Fibroblast of lung (primary cell): ENCODE results near the gene NUP93. TPM values are rescaled to one million over a fixed set of nuclear protein-coding genes. Genes with fewer than 3 reads are reported as not detected.

Experiments
- DNase-seq, 2 donors: peaks; one replicate each; pipeline versions ENCODE4 v3.0.0 to v3.0.0-alpha.2; 2010; ENCODE audit warnings: low read depth in 2 of 2
- H2AFZ ChIP-seq: 2 replicates; pipeline ENCODE4 v1.5.1; 2012; ENCODE audit warnings: low read length, control low read depth, inconsistent platforms
- H3K27ac ChIP-seq: 2 replicates; pipeline ENCODE4 v1.5.1; 2011; ENCODE audit warnings: low read length, control low read depth; ENCODE audit not compliant: insufficient read depth
- H3K27me3 ChIP-seq: 2 replicates; pipeline ENCODE4 v1.5.1; 2011; ENCODE audit warnings: mild to moderate bottlenecking, low read length; ENCODE audit not compliant: control insufficient read depth, insufficient read depth
- H3K36me3 ChIP-seq: 2 replicates; pipeline ENCODE4 v1.5.1; 2011; ENCODE audit warnings: low read length; ENCODE audit not compliant: control insufficient read depth, insufficient read depth
- H3K4me1 ChIP-seq: 2 replicates; pipeline ENCODE4 v1.5.1; 2011; ENCODE audit warnings: low read length; ENCODE audit not compliant: control insufficient read depth, insufficient read depth; ENCODE audit errors: extremely low read depth
- H3K4me2 ChIP-seq: 2 replicates; pipeline ENCODE4 v1.5.1; 2011; ENCODE audit warnings: low read length, control low read depth; ENCODE audit not compliant: insufficient read depth; ENCODE audit errors: extremely low read depth
- H3K4me3 ChIP-seq, 4 experiments: fragments of 200-600 bp in 1 of 4; sonication (generic) in 1 of 4; replicated peaks in 1 of 4; 2 replicates each; pipeline ENCODE4 v1.5.1; 2011 to 2016; ENCODE audit warnings: low read length in 4 of 4, low read depth in 3 of 4, mild to moderate bottlenecking in 3 of 4, control low read depth in 2 of 4, inconsistent platforms in 1 of 4, mixed read lengths in 1 of 4; ENCODE audit not compliant: insufficient read depth in 1 of 4; ENCODE audit errors: control extremely low read depth in 1 of 4
- H3K79me2 ChIP-seq: 2 replicates; pipeline ENCODE4 v1.5.1; 2012; ENCODE audit warnings: mild to moderate bottlenecking, low read length, inconsistent platforms; ENCODE audit not compliant: control insufficient read depth, insufficient read depth
- H3K9ac ChIP-seq: 2 replicates; pipeline ENCODE4 v1.5.1; 2011; ENCODE audit warnings: mild to moderate bottlenecking, low read length, control low read depth; ENCODE audit not compliant: insufficient read depth
- H3K9me3 ChIP-seq: 2 replicates; pipeline ENCODE4 v1.5.1; 2012; ENCODE audit warnings: low read depth, low read length; ENCODE audit not compliant: control insufficient read depth, insufficient read depth
- H4K20me1 ChIP-seq: 2 replicates; pipeline ENCODE4 v1.5.1; 2011; ENCODE audit warnings: low read length; ENCODE audit not compliant: control insufficient read depth, insufficient read depth; ENCODE audit errors: extremely low read depth
- EZH2 ChIP-seq: IDR thresholded peaks from 2 replicates; pipeline ENCODE4 v1.5.1; 2012; ENCODE audit warnings: low read length, control low read depth, mild to moderate bottlenecking; ENCODE audit errors: missing control alignments
- polyA plus RNA-seq, 2 donors: library from polyadenylated mRNA; depleted of rRNA in 1 of 2; stranded (reverse) in 1 of 2; unstranded in 1 of 2; fragments of >200 nt; gene quantifications; 2 replicates each; pipeline ENCODE4 v1.2.1, GENCODE V29; 2011 to 2012; ENCODE audit warnings: missing spikeins in 1 of 2
- total RNA-seq: library from RNA; depleted of rRNA; stranded (reverse); fragments of >200 nt; gene quantifications from 2 replicates; pipeline ENCODE4 v1.2.1, GENCODE V29; 2014
- TF ChIP-seq, protein P1 (sequence below), 2 donors: IDR thresholded peaks in 1 of 2; conservative IDR thresholded peaks in 1 of 2; 1 replicate in 1 of 2; 2 replicates in 1 of 2; pipeline ENCODE4 v1.5.1; 2011 to 2012; ENCODE audit warnings: low read length in 2 of 2, control low read depth in 1 of 2, inconsistent platforms in 1 of 2, low read depth in 1 of 2, mild to moderate bottlenecking in 1 of 2

NUP93 gene
- total and polyA plus RNA-seq, 2 donors (not counting 1 experiment from before 2014, with no cell fraction given): 37.6 to 42.9 TPM

DNA sequence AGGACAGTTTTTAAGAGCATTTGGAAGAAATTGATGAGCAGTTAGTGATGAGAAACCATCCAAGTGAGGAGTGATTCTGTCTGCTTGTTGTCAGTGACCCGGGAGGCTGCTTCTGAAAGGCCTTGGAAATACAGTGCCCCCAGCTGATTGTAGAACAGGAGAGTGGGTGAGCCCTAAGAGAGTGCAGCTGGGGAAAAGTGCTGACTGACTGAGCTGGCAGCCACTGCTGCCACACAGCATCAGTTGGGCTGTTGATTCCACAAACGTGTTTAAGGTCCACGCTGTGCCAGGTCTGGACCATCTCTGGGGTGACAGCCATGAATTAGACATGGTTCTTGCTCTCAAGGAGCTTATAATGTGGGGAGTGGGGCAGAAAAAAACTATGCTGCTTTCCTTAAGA lies 18.9 kb downstream of the NUP93 start:
- no peak for DNase-seq
- TF ChIP-seq, protein P1, sequence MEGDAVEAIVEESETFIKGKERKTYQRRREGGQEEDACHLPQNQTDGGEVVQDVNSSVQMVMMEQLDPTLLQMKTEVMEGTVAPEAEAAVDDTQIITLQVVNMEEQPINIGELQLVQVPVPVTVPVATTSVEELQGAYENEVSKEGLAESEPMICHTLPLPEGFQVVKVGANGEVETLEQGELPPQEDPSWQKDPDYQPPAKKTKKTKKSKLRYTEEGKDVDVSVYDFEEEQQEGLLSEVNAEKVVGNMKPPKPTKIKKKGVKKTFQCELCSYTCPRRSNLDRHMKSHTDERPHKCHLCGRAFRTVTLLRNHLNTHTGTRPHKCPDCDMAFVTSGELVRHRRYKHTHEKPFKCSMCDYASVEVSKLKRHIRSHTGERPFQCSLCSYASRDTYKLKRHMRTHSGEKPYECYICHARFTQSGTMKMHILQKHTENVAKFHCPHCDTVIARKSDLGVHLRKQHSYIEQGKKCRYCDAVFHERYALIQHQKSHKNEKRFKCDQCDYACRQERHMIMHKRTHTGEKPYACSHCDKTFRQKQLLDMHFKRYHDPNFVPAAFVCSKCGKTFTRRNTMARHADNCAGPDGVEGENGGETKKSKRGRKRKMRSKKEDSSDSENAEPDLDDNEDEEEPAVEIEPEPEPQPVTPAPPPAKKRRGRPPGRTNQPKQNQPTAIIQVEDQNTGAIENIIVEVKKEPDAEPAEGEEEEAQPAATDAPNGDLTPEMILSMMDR (conservative IDR thresholded peaks at IDR 0.05 in 1 of 2, IDR thresholded peaks at IDR 0.05 in 1 of 2; ENCODE audit: low read depth in 1 of 2, low read length in 2 of 2): no peak
- no peak for TF ChIP-seq EZH2
- no peak overlapping the region for H3K4me2 ChIP-seq
- no peaks in the 10 kb centered on the region for H4K20me1 ChIP-seq
- no peak overlapping the region for H3K9ac ChIP-seq
- peaks cover 25% of the 10 kb centered on the region for H3K79me2 ChIP-seq
- H2AFZ ChIP-seq: no peak overlapping the region
- H3K4me3 ChIP-seq: no peak overlapping the region
- H3K27ac ChIP-seq: no peak overlapping the region
- no peaks in the 10 kb centered on the region for H3K9me3 ChIP-seq
- peaks cover 2% of the 10 kb centered on the region for H3K36me3 ChIP-seq
- peaks cover 8% of the 10 kb centered on the region for H3K4me1 ChIP-seq
- H3K27me3 ChIP-seq: no peaks in the 10 kb centered on the region

DNA sequence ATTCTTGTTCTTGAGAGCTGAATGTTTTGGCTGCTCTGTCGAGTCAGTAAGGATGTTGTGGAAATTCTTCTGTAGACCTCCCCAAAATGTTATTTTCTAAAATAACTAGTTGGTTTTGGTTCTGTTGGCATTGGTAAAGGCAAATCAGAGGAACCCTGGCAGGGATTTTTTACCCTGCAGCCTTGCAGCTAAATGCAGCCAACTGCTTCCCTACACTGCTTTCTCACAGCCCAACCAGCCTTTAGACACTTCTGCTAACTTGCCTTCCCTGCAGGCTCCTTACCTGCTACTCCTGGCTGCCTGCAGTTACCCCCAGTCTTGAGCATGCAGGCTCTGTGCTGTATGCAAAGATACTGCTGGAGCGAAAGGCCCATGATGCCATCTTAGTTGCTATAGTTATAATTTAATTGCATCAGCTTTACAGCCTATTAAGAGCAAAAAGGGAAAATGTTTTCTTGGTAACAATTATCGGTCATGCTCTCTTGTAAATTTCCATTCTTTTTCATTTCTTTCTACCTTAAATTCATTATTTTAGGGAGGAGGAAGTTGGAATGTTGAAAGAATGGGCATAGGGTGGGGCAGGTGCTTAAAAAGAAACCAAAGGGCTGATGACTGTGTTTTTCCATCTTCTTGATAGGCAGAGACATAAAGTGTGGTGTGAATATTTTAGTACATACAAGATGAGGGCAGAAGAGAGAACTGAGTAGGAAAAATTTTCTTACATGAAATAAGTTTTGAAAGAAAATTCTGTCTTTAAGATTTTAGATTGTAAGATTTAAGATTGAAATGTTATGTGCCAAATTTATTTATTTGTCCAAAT lies 20.0 kb downstream of the NUP93 start:
- Histone ChIP-seq H3K27ac (no peak overlapping the region), H3K79me2 (peaks cover 15% of the 10 kb centered on the region), H4K20me1 (no peaks in the 10 kb centered on the region), H3K4me3 (no peak overlapping the region), H3K9ac (no peak overlapping the region), H3K4me2 (no peak overlapping the region), H3K27me3 (no peaks in the 10 kb centered on the region), H2AFZ (no peak overlapping the region), H3K4me1 (peaks cover 7% of the 10 kb centered on the region), H3K36me3 (peaks cover 2% of the 10 kb centered on the region), H3K9me3 (no peaks in the 10 kb centered on the region)
- TF ChIP-seq, protein P1 (conservative IDR thresholded peaks at IDR 0.05 in 1 of 2, IDR thresholded peaks at IDR 0.05 in 1 of 2; ENCODE audit: low read depth in 1 of 2, low read length in 2 of 2): no peak
- no peak for TF ChIP-seq EZH2
- peak in 1 of 2 donors; percentile 46 for DNase-seq

DNA sequence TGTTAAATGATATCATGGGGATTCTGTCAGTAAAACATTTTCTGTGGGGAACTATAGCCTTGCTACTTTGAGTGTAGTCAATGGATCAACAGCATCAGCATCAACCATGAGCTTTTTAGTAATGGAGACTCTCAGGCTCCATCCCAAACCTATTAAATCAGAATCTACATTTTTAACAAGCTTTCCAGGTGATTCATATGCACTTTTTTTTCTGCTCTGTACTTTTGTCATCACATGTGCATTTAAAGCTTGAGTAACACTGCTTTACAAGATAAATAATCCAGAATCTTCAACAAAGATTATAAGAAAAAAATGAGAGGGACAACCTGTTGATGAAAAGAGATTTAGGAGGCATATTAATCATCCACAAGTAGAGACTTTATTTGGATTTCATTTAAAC lies 23.5 kb downstream of the NUP93 start:
- no peaks in the 10 kb centered on the region for H3K9me3 ChIP-seq
- H2AFZ ChIP-seq: no peak overlapping the region
- H3K4me3 ChIP-seq: no peak overlapping the region
- H3K79me2 ChIP-seq: peaks cover 3% of the 10 kb centered on the region
- no peaks in the 10 kb centered on the region for H3K27me3 ChIP-seq
- H3K4me1 ChIP-seq: peaks cover 4% of the 10 kb centered on the region
- no peak overlapping the region for H3K4me2 ChIP-seq
- no peaks in the 10 kb centered on the region for H4K20me1 ChIP-seq
- H3K9ac ChIP-seq: no peak overlapping the region
- TF ChIP-seq, protein P1 (conservative IDR thresholded peaks at IDR 0.05 in 1 of 2, IDR thresholded peaks at IDR 0.05 in 1 of 2; ENCODE audit: low read depth in 1 of 2, low read length in 2 of 2): no peak
- TF ChIP-seq EZH2: no peak
- peaks cover 2% of the 10 kb centered on the region for H3K36me3 ChIP-seq
- peak in 1 of 2 donors; percentile 73 for DNase-seq
- H3K27ac ChIP-seq: no peak overlapping the region
